Gastroesophageal sphincter (tissue), 3 donors: ENCODE data around the gene CRTC3.

ENCODE experiments used
- EP300 ChIP-seq: sonication (generic); formaldehyde crosslinking; IDR thresholded peaks from one replicate; pipeline ENCODE4 v1.6.1; 2017; ENCODE audit warnings: antibody characterized with exemption, mild to moderate bottlenecking
- POLR2A ChIP-seq, 2 donors: fragments of 450-650 bp; IDR thresholded peaks; one replicate each; pipeline ENCODE4 v1.6.1; 2017; ENCODE audit warnings: antibody characterized with exemption in 2 of 2, mild to moderate bottlenecking in 2 of 2, moderate library complexity in 1 of 2
- POLR2AphosphoS5 ChIP-seq: sonication (generic); formaldehyde crosslinking; IDR thresholded peaks from one replicate; pipeline ENCODE4 v1.6.1; 2017; ENCODE audit warnings: antibody characterized with exemption
- TF ChIP-seq, protein P1 (sequence below), 4 experiments: fragments of 200-600 bp in 2 of 4; fragments of 450-650 bp in 2 of 4; sonication (generic) in 1 of 4; IDR thresholded peaks; one replicate each; pipeline ENCODE4 v1.5.1; 2017 to 2019; ENCODE audit warnings: antibody characterized with exemption in 4 of 4, mild to moderate bottlenecking in 2 of 4, moderate library complexity in 2 of 4

DNA sequence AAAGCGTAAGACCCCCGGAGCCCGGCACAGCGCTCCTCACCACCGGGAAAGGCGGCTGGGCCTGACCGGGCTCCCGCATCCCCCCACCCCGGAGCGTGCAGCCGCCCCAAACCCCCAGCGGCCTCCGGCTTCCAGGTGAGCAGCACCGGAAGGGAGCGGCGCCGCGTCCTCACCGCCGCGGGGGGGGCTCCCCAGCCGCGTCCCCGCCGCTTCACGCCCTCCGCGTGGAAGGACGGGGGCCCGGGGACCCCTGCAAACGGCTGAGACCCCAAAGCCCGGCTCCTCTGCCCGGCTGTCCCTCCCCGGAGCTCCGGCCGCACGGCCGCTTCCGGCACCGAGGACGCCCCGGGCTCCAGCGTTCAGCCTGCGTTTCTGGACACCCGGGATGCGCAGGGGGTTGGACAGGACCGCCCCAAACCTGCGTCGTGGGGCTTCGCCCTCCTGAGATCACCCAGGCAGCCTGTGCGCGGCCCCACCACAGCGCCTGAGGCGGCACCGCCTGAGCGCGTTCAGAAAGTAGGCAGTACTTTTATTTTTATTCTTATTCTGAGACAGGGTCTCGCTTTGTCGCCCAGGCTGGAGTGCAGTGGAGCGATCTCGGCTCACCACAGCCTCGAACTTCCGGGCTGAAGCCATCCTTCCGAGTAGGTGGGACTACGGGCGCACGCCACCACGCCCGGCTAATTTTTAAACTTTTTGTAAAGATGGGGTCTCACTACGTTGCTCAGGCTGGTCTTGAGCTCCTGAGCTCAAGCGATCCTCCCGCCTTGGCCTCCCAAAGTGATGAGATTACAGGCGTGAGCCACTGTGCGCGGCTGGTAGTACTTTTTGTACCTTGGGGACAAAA is 135.8 kb downstream of the CRTC3 start:
- TF ChIP-seq, protein P1, sequence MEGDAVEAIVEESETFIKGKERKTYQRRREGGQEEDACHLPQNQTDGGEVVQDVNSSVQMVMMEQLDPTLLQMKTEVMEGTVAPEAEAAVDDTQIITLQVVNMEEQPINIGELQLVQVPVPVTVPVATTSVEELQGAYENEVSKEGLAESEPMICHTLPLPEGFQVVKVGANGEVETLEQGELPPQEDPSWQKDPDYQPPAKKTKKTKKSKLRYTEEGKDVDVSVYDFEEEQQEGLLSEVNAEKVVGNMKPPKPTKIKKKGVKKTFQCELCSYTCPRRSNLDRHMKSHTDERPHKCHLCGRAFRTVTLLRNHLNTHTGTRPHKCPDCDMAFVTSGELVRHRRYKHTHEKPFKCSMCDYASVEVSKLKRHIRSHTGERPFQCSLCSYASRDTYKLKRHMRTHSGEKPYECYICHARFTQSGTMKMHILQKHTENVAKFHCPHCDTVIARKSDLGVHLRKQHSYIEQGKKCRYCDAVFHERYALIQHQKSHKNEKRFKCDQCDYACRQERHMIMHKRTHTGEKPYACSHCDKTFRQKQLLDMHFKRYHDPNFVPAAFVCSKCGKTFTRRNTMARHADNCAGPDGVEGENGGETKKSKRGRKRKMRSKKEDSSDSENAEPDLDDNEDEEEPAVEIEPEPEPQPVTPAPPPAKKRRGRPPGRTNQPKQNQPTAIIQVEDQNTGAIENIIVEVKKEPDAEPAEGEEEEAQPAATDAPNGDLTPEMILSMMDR (IDR thresholded peaks at IDR 0.05), result no peak
- TF ChIP-seq POLR2A (IDR thresholded peaks at IDR 0.05) (peak; percentile 70 to 74), POLR2AphosphoS5 (peak; percentile 45), EP300 (no peak)
